Measurements from ENCODE around the gene DGCR2.
"Not testable (repeated sequence)": the region's sequence is repeated elsewhere in the genome, so short reads cannot be mapped to it uniquely, and the experiment has no call there.

Gene DGCR2

GRCh38 chr22:19002684-19003038 is 119.6 kb downstream of the DGCR2 start:
- no peak for DNase-seq (ENCODE audit: low read depth)

- DNase-seq (ENCODE audit: low read depth): no peak
Measured at GRCh38 chr22:19001204-19001603, 121.0 kb downstream of the DGCR2 start.

- DNase-seq (ENCODE audit: low read depth): not testable (repeated sequence)
Measured at GRCh38 chr22:19000106-19000505, 122.1 kb downstream of the DGCR2 start.

GRCh38 chr22:18999416-18999815 is 122.8 kb downstream of the DGCR2 start:
- DNase-seq (ENCODE audit: low read depth): no peak

GRCh38 chr22:18999008-18999407 is 123.2 kb downstream of the DGCR2 start:
- DNase-seq (ENCODE audit: low read depth): no peak

GRCh38 chr22:18997925-18998315 is 124.3 kb downstream of the DGCR2 start:
- DNase-seq (ENCODE audit: low read depth): no peak

GRCh38 chr22:18997306-18997924 is 124.8 kb downstream of the DGCR2 start:
- DNase-seq (ENCODE audit: low read depth): no peak

GRCh38 chr22:18996376-18996900 is 125.8 kb downstream of the DGCR2 start:
- no peak for DNase-seq (ENCODE audit: low read depth)

- DNase-seq (ENCODE audit: low read depth): no peak
Measured at GRCh38 chr22:18995327-18995711, 126.9 kb downstream of the DGCR2 start.

GRCh38 chr22:18994701-18995326 is 127.4 kb downstream of the DGCR2 start:
- DNase-seq (ENCODE audit: low read depth): no peak

GRCh38 chr22:18994056-18994455 is 128.2 kb downstream of the DGCR2 start:
- DNase-seq (ENCODE audit: low read depth): no peak

- no peak for DNase-seq (ENCODE audit: low read depth)
Measured at GRCh38 chr22:18992543-18993198, 129.5 kb downstream of the DGCR2 start.

- no peak for DNase-seq (ENCODE audit: low read depth)
Measured at GRCh38 chr22:18991821-18992442, 130.3 kb downstream of the DGCR2 start.

- no peak for DNase-seq (ENCODE audit: low read depth)
Measured at GRCh38 chr22:18991138-18991432, 131.1 kb downstream of the DGCR2 start.

GRCh38 chr22:18990355-18991137 is 131.7 kb downstream of the DGCR2 start:
- DNase-seq (ENCODE audit: low read depth): no peak

- no peak for DNase-seq (ENCODE audit: low read depth)
Measured at GRCh38 chr22:18988958-18989357, 133.3 kb downstream of the DGCR2 start.

- no peak for DNase-seq (ENCODE audit: low read depth)
Measured at GRCh38 chr22:18987765-18988164, 134.4 kb downstream of the DGCR2 start.

GRCh38 chr22:18987114-18987513 is 135.1 kb downstream of the DGCR2 start:
- DNase-seq (ENCODE audit: low read depth): not testable (repeated sequence)

Data from stimulated activated CD8-positive, alpha-beta memory T cell treated with anti-CD3 and anti-CD28 coated beads, Interleukin-12 subunit alpha, Interleukin-12 subunit beta, amount 100 ng/mL, for 4 hours (primary cell).